Endodermal cell (in vitro differentiated cells): Measurements from ENCODE around the gene INSRR. TPM values are rescaled to one million over a fixed set of nuclear protein-coding genes. Genes with fewer than 3 reads are reported as not detected.

Experiments
- DNase-seq: peaks from one replicate; pipeline ENCODE4 v3.0.0-alpha.2; 2017
- H3K27ac ChIP-seq: 2 replicates; pipeline ENCODE4 v1.5.1; 2013; ENCODE audit warnings: mild to moderate bottlenecking, low read depth, low read length, moderate library complexity
- H3K27me3 ChIP-seq: 2 replicates; pipeline ENCODE4 v1.6.1; 2013; ENCODE audit warnings: mild to moderate bottlenecking, low read length, moderate library complexity; ENCODE audit not compliant: insufficient read depth, control insufficient read depth, poor library complexity, severe bottlenecking
- H3K36me3 ChIP-seq: 2 replicates; pipeline ENCODE4 v1.7.0; 2013; ENCODE audit warnings: mild to moderate bottlenecking, low read length, moderate library complexity; ENCODE audit not compliant: control insufficient read depth, insufficient read depth
- H3K4me1 ChIP-seq: one replicate; pipeline ENCODE4 v1.7.0; 2013; ENCODE audit warnings: low read length; ENCODE audit not compliant: control insufficient read depth, insufficient read depth
- H3K4me3 ChIP-seq: 2 replicates; pipeline ENCODE4 v1.5.1; 2013; ENCODE audit warnings: mild to moderate bottlenecking, low read length, moderate library complexity
- H3K9ac ChIP-seq: 2 replicates; pipeline ENCODE4 v1.6.1; 2013; ENCODE audit warnings: mild to moderate bottlenecking, low read length, moderate library complexity; ENCODE audit not compliant: poor library complexity, severe bottlenecking; ENCODE audit errors: extremely low read depth
- H3K9me3 ChIP-seq: 2 replicates; pipeline ENCODE4 v1.6.1; 2013; ENCODE audit warnings: mild to moderate bottlenecking, low read length, moderate library complexity; ENCODE audit not compliant: control insufficient read depth
- H3K27ac Mint-ChIP-seq: 2 replicates; pipeline ENCODE4 v1.8.0; 2020; ENCODE audit warnings: mixed read lengths
- H3K27me3 Mint-ChIP-seq: 2 replicates; pipeline ENCODE4 v1.8.0; 2021; ENCODE audit warnings: mild to moderate bottlenecking, mixed read lengths; ENCODE audit not compliant: insufficient read depth
- H3K36me3 Mint-ChIP-seq: 2 replicates; pipeline ENCODE4 v1.8.0; 2020; ENCODE audit warnings: low read depth, mixed read lengths
- H3K4me1 Mint-ChIP-seq: 2 replicates; pipeline ENCODE4 v1.8.0; 2020; ENCODE audit warnings: mixed read lengths
- H3K4me3 Mint-ChIP-seq: 2 replicates; pipeline ENCODE4 v1.8.0; 2020; ENCODE audit warnings: mild to moderate bottlenecking, moderate library complexity, mixed read lengths
- H3K9me3 Mint-ChIP-seq: 2 replicates; pipeline ENCODE4 v1.8.0; 2020; ENCODE audit warnings: mild to moderate bottlenecking, mixed read lengths
- CTCF ChIP-seq: fragments of 200-600 bp; sonication (generic); conservative IDR thresholded peaks from 2 replicates; pipeline ENCODE4 v1.5.0; 2021; ENCODE audit warnings: antibody characterized with exemption, mild to moderate bottlenecking
- WGBS, 2 experiments: methylation state at CpG; one replicate each; pipeline versions ENCODE4 v1.1.5 to v1.1.7; 2013; ENCODE audit warnings: missing lambda C conversion rate in 2 of 2, mixed read lengths in 1 of 2; ENCODE audit not compliant: insufficient coverage in 1 of 2, insufficient read length in 1 of 2; 5-methylcytosine and 5-hydroxymethylcytosine counted together
- total RNA-seq, 2 donors: library from RNA; stranded (reverse); fragmentation: NEBNext Ultra II Directional in 1 of 2; extraction: Animal tissue kit (Norgen Biotek cat#: 25700) in 1 of 2; gene quantifications; 2 replicates in 1 of 2; 3 replicates in 1 of 2; pipeline ENCODE4 v1.2.1, GENCODE V29; 2021

INSRR gene
- total RNA-seq, 2 donors from 2014 or later = 0.07 to 0.09 TPM

GRCh38 chr1:156903328-156904091, 44.6 kb upstream of the INSRR start:
- H3K4me1 ChIP-seq = no peaks in the 10 kb centered on the region
- WGBS, 2 experiments = 89 to 95% methylated on average over 11 to 15 of the region's 15 CpGs
- H3K27ac Mint-ChIP-seq = no peak overlapping the region

DNA sequence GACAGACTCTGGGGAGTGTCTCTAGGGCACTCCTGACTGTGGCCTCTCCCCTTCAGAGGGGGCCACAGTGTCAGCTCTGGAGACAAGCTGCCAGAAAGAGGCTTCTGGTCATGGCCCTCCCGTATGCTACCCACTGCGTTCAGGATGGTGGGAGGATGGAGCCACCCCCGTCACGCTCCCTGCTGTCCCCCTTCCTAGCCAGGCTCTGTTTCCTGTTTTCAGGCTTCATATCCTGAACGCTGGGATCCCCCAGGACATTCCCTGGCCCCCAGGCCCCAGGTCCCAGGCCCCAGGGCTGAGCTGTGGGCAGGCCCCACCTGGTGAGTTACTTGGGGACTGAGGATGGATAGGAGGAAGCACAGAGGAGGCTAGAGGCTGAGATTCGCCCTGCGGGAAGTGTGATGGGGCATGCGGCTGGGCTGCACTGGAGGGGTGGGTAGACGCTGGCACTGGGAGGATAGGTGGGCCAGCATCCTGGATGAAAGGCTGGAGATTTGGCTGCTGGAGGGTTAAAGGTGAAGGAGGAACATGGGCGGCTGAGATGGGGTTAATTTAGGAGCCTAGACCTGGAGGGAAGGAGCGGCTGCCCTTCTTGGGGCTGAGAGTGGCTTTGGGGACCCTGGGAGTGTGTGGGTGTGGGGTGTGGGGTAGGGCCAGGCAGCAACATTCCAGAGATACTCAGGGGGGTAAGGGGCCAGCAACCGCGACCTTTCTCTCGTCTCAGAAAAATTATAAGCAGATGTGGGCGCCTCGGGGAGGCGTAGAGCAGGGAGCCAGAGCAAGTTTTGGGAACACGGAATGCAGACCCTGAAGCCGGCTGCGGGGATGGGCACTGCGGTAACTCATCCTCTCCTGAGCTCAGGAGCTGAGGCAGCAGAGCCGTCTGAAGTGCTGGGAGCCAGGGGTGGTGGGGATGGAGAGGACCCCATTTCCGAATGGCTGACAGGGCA, 43.3 kb upstream of the INSRR start:
- no peak for DNase-seq
- Mint-ChIP-seq H3K27me3 (peaks cover 20% of the 10 kb centered on the region), H3K4me3 (no peak overlapping the region), H3K36me3 (no peaks in the 10 kb centered on the region), H3K4me1 (peaks cover 3% of the 10 kb centered on the region), H3K9me3 (no peaks in the 10 kb centered on the region), H3K27ac (no peak overlapping the region)
- no peak overlapping the region for H3K4me3 ChIP-seq
- TF ChIP-seq CTCF = no peak
- no peaks in the 10 kb centered on the region for H3K36me3 ChIP-seq
- H3K9ac ChIP-seq = no peak overlapping the region
- WGBS, 2 experiments = 84 to 91% methylated on average over 12 to 22 of the region's 23 CpGs
- no peaks in the 10 kb centered on the region for H3K9me3 ChIP-seq
- H3K4me1 ChIP-seq = no peaks in the 10 kb centered on the region
- no peak overlapping the region for H3K27ac ChIP-seq
- no peaks in the 10 kb centered on the region for H3K27me3 ChIP-seq

More at GRCh38 chr1:156903328-156904091, 44.6 kb upstream of the INSRR start:
- Histone ChIP-seq H3K27me3 (no peaks in the 10 kb centered on the region), H3K4me3 (no peak overlapping the region), H3K9me3 (no peaks in the 10 kb centered on the region), H3K27ac (no peak overlapping the region), H3K36me3 (no peaks in the 10 kb centered on the region), H3K9ac (no peak overlapping the region)
- Mint-ChIP-seq H3K27me3 (peaks cover 17% of the 10 kb centered on the region), H3K4me1 (no peaks in the 10 kb centered on the region), H3K4me3 (no peak overlapping the region), H3K36me3 (no peaks in the 10 kb centered on the region), H3K9me3 (no peaks in the 10 kb centered on the region)
- no peak for TF ChIP-seq CTCF
- DNase-seq = no peak

DNA sequence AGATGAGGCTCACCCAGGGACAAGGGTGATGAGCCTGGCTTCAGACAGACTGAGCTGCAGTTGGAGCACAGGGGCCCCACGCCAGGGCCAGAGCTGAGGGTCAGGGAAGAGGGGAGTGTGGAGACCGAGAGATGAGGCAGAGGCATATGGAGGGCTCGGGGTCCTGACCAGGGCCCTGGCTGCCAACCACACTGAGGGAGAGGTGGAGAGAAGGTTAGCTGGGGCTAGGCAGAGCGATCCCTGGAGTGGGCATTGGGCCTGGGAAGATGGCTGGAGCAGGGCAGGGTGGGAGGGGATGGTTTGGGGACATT, 42.6 kb upstream of the INSRR start:
- Histone ChIP-seq H3K4me1 (no peaks in the 10 kb centered on the region), H3K4me3 (no peak overlapping the region), H3K9ac (no peak overlapping the region), H3K9me3 (no peaks in the 10 kb centered on the region), H3K27ac (no peak overlapping the region), H3K27me3 (no peaks in the 10 kb centered on the region), H3K36me3 (no peaks in the 10 kb centered on the region)
- TF ChIP-seq CTCF = no peak
- H3K36me3 Mint-ChIP-seq = no peaks in the 10 kb centered on the region
- H3K27me3 Mint-ChIP-seq = peaks cover 18% of the 10 kb centered on the region
- H3K4me3 Mint-ChIP-seq = no peak overlapping the region
- 86 to 97% methylated on average over 3 to 4 of the region's 4 CpGs for WGBS, 2 experiments
- H3K4me1 Mint-ChIP-seq = peaks cover 3% of the 10 kb centered on the region
- H3K27ac Mint-ChIP-seq = no peak overlapping the region
- DNase-seq = no peak
- H3K9me3 Mint-ChIP-seq = no peaks in the 10 kb centered on the region
